NCI-H2196 (cell line): ENCODE results near the gene EXOSC1.
"Not testable (repeated sequence)": the region's sequence is repeated elsewhere in the genome, so short reads cannot be mapped to it uniquely, and the experiment has no call there.

Experiments used
- DNase-seq: peaks from one replicate; lab custom pipeline; 2025; ENCODE audit not compliant: unreplicated experiment; lab: John Stamatoyannopoulos, UW

Gene EXOSC1

GRCh38 chr10:97445722-97446639, at the start of gene EXOSC1, which contains the start of gene ZDHHC16:
Gene EXOSC1, minus strand, starts transcription at chr10:97446006. Its CDS starts 21 bp downstream, at chr10:97445985.
Gene ZDHHC16, plus strand, starts transcription at chr10:97446175. Its CDS starts 5,501 bp downstream, at chr10:97451676.
- peak; percentile 79 for DNase-seq

DNA sequence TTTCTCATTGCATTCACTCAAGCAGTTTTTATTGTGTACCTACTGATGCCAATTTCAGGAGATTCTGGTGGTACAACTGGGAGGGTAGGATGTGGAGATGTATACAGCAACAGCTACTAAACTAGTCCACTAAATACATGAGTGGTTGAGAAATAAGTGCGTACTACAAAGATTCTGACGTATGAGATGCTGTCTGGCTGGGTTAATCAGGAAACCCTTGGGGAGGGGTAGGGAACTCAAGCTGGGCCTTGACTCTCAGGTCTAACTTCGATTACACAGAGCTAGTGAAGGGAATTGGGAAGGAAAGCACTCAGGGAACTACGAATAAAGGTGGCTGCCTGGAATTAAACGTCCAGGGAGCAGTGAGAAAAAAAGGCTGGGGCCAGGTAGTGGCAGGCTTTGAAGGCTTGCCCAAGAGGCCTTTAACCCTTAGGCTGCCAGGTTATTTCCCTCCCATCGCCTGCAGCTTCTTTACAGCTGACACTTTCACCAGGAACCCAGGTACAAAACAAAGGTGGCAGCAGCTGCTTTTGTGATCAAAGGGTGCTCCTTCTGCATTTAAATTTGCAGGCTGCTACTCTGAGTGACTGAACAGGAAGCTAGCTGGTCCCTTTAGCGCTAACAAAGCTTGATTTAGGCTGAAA, 49.2 kb upstream of the EXOSC1 start:
- no peak for DNase-seq

- DNase-seq: no peak
Measured at GRCh38 chr10:97494151-97494550, 48.3 kb upstream of the EXOSC1 start.

GRCh38 chr10:97490592-97490991, 44.8 kb upstream of the EXOSC1 start:
- no peak for DNase-seq

DNA sequence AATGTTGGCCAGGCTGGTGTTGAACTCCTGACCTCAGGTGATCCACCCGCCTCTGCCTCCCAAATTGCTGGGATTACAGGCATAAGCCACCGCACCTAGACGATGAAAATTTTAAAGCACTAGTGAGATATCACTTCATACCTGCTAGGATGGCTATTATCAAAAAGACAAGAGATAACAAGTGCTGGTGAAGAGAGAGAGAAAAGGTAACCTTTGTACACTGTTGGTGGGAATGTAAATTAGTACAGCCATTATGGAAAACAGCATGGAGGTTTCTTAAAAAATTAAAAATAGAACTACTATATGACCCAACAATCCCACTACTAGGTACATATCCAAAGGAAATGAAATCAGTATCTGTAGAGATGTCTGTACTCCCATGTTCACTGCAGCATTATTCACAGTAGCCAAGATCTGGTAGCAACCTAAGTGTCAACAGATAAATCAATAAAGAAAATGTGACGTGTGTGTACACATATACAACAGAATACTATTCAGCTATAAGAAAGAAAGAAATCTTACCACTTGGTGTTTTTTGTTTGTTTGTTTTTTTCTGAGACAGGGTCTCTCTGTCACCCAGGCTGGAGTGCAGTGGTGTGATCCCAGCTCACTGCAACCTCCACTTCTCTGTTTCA, 40.0 kb upstream of the EXOSC1 start:
- no peak for DNase-seq

GRCh38 chr10:97483921-97484320, 38.1 kb upstream of the EXOSC1 start:
- no peak for DNase-seq

DNA sequence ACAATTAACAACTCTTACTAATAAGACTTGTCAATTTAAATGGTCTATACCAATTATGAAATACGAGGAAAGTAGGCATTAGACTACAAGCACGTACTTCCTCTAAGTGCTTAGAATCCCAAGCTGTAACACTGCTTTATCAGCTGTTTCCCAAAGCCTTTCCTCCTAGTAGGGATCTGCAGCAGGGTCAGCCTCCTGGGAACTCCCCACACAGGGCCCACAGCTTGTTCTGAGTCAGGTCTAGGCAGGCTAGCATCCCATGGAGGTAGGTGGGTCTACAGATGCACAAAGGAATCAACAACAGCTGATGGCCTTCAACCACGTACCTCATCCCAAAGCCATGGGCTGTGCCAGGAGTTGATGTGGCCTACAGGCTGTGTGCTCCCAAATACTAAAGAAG, 37.7 kb upstream of the EXOSC1 start:
- DNase-seq: no peak

DNA sequence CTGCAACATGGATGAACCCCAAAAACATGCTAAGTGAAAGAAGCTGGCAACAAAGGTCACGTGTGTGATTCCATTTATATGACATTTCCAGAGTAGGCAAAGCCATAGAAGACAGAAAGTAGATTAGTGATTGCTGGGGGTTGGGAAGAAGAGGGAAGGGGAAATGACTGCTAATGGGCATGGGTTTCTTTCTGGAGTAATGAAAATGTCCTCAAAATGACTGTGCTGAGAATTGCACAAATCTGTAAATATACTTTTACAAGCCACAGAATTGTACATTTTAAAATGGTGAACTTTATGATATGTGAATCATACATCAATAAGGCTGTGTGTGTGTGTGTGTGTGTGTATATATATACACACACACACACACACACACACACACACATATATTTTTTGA, 36.6 kb upstream of the EXOSC1 start:
- DNase-seq: no peak

- DNase-seq: no peak
Measured at GRCh38 chr10:97481071-97481470, 35.3 kb upstream of the EXOSC1 start.

DNA sequence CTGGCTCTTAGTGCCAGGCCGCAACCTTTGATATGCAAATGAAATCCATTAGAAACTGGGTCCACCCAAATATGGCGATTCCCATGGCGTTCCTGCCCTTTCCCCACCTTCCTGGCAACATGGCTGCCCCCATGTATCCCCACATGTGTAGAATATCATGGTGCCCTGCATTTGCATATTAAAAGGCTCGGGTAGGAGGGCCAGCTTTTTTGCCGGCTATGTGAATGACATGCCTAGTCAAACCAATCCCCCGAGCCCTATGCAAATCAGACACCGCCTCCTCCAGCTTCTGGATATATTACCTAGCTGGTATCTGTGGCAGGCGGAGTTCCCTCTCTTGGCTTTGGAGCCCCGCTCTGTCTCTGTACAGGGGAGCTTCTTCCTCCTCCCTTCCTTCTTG, 34.1 kb upstream of the EXOSC1 start:
- DNase-seq: no peak

GRCh38 chr10:97479410-97479809, 33.6 kb upstream of the EXOSC1 start:
- DNase-seq: not testable (repeated sequence)

DNA sequence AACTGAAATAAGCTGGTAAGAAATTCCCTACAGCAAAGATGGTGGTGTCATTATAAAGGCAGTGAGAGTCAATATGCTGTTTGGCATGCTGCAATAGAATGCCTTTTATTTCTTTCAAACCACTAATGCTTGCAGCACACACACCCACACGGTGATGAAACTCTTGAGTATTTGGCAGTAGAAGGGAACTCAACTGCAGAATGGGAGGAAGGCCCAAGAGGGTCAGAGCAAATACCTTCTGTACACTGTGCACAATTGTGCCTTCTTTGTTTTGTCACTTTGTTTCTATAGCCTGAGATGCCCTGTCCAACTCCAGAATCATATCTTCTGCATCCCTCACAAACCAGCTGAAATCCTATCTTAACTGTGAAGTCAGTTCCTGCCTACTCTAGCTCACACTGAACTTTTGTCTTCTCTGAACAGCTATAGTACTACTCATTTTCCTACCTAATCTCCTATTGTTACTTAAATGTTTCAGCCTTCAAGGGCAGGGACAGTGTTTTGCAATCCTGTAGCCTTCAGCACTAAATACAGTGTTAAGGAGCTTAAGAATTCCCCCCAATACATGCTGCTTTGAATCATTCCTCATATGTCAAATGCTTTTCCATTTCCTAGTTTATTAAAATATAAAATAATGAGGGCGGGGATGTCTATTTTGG, 30.3 kb upstream of the EXOSC1 start:
- DNase-seq: no peak

DNA sequence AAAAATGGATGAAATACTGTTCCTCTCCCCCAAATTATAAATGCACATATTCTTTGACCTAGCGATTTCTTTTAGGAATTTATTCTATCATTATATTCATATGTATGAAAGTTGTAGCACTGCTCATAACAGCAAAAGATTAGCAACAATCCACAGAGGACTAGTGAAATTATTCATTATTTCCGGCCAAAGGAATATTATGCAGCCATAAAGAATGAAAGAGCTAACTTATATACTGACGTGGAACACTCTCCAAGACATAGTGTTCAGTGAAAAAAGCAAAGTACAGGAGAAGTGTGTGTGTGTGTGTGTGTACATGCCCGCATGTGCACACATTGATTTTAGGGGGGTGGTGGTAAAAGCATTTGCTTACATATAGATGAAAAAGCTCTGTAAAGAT, 29.1 kb upstream of the EXOSC1 start:
- DNase-seq: no peak

DNA sequence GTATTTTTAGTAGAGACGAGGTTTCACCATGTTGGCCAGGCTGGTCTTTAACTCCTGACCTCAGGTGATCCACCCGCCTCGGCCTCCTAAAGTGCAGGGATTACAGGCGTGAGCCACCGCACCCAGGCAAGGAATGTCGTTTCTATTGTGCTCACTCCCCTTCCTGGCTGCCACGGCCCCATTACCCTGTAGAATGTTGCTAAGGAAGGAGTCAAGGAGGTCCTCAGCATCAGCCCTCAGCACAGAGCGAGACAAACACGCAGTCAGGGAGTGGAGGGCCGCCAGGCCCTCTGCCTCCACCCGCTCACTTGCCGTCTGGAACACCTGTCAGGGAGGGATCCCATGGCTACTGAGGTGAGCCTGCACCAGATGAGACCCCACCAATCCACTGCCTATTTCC, 23.0 kb upstream of the EXOSC1 start:
- not testable (repeated sequence) for DNase-seq

DNA sequence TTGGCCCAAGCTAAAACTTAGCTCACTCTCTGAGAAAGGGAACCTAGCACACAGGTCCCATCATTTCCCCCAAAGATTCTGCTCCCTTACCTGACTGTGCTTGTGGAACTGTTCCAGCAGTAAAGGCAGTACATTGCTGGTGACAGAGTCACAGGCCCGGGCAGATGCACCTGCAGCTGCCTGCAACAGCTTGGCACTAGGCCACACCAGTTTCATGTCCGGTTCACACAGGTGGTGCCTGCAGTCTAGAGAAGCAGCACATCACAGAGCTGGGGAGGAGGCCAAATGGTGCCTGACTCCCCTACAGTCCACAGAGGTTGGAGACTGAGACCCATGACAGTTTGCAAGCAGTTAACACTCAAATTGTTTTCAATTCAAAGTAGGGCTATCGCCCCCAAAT, 22.4 kb upstream of the EXOSC1 start:
- peak; percentile 69 for DNase-seq

GRCh38 chr10:97466755-97467154, 20.9 kb upstream of the EXOSC1 start:
- no peak for DNase-seq

- DNase-seq: no peak
Measured at GRCh38 chr10:97465982-97466381, 20.2 kb upstream of the EXOSC1 start.

DNA sequence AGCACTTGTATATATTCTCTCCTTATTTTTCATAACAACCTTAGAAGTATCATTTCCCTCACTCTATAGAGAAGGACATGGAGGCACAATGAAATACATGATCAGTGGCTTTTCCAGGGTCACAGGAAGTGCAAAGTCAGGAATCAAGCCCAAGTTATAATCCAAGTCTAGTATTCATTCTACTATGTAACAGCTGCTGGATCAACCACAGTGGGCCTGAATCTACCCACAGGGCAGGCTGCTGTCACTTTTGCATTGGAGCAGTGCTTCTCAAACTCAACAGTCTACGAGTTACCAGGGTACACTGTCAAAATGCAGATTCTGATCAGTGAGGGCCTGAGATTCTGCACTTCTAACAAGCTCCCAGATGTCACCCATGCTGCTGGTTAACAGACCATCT, 18.4 kb upstream of the EXOSC1 start:
- no peak for DNase-seq

- DNase-seq: peak; percentile 50
Measured at GRCh38 chr10:97463363-97464132, 17.7 kb upstream of the EXOSC1 start.

- DNase-seq: no peak
Measured at GRCh38 chr10:97462309-97462708, 16.5 kb upstream of the EXOSC1 start.
